Nasal cavity respiratory epithelium epithelial cell of viscerocranial mucosa (primary cell): ENCODE data around the gene PRICKLE1. TPM values are rescaled to one million over a fixed set of nuclear protein-coding genes. Genes with fewer than 3 reads are reported as not detected.

Source experiments
- total RNA-seq: library from RNA; depleted of rRNA; stranded (reverse); fragments of >200 nt; gene quantifications from 2 replicates; pipeline ENCODE4 v1.2.3, GENCODE V29; 2014

PRICKLE1 gene
- 0.68 and 3.8 TPM in 2 replicates for total RNA-seq

DNA sequence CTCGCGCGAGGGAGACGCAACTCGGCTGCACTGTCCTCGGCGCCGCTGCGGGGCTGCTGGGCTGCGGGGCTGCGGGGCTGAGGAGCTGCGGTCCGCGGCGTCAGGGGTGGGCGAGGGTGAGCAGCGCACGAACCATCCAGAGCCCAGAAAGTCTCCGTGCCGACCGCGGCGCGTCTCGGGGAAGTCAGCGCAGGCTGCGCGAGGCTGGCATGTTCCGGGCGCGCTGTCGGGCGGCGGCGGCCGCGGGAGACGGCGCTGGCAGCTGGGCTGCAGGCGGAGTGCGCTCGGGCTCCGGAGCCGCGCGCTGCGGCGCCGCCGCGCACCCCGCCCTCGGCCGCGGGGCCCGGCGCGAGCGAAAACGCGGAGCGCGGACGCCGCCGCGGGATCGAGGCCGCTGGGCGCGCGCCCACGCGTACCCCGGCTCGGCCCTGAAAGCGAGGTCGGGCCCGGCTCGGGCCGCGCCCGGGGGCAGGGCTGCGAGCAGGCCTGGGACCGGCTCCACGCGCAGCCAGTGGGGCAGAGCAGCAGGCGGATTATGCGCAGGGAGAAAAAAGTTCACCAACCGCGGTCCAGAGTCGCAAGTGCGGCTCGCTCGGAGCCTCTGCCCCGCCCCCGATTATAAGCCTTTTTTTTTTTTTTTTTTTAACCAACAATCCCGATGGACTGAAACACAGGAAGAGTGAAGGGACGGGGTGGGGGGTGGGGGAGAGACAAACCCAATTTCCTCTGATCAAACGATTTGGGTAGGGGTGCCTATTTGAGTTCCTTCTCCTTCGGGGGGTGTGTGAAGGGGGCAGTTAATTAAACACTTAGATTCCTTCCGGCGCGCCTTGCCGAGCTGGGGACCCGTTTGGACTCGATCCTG is at the start of gene PRICKLE1:
TSS of gene PRICKLE1 (minus strand) at position 282 of the 865 bp plus-strand sequence. CDS start 117,230 bp downstream, outside the sequence.

